Hepatocyte (in vitro differentiated cells): ENCODE measurements around the gene FH. TPM values are rescaled to one million over a fixed set of nuclear protein-coding genes. Genes with fewer than 3 reads are reported as not detected.

ENCODE experiments used
- DNase-seq: peaks from one replicate; pipeline ENCODE4 v3.0.0-alpha.2; 2016; ENCODE audit warnings: low spot score
- H2AFZ ChIP-seq: fragments of 200-600 bp; sonication (generic); 2 replicates; pipeline ENCODE4 v1.6.0; 2016; ENCODE audit warnings: antibody characterized with exemption, mild to moderate bottlenecking
- H3K27ac ChIP-seq: fragments of 200-600 bp; sonication (generic); 2 replicates; pipeline ENCODE4 v1.5.1; 2016; ENCODE audit warnings: mild to moderate bottlenecking
- H3K27me3 ChIP-seq: fragments of 200-600 bp; sonication (generic); 2 replicates; pipeline ENCODE4 v1.6.1; 2016
- H3K36me3 ChIP-seq: fragments of 200-600 bp; sonication (generic); replicated peaks from 2 replicates; pipeline ENCODE4 v1.5.1; 2016; ENCODE audit warnings: low read depth; ENCODE audit not compliant: insufficient read depth
- H3K4me1 ChIP-seq: fragments of 200-600 bp; sonication (generic); 2 replicates; pipeline ENCODE4 v1.5.1; 2016; ENCODE audit warnings: mild to moderate bottlenecking, moderate library complexity; ENCODE audit not compliant: insufficient read depth
- H3K4me2 ChIP-seq: fragments of 200-600 bp; sonication (generic); 2 replicates; pipeline ENCODE4 v1.6.0; 2016
- H3K4me3 ChIP-seq: fragments of 200-600 bp; sonication (generic); 2 replicates; pipeline ENCODE4 v1.5.1; 2016; ENCODE audit warnings: mild to moderate bottlenecking
- H3K79me2 ChIP-seq: fragments of 200-600 bp; sonication (generic); 2 replicates; pipeline ENCODE4 v1.6.0; 2017; ENCODE audit warnings: mild to moderate bottlenecking
- H3K9me2 ChIP-seq: fragments of 200-600 bp; sonication (generic); replicated peaks from 2 replicates; pipeline ENCODE4 v1.6.0; 2017; ENCODE audit warnings: mild to moderate bottlenecking; ENCODE audit not compliant: insufficient read depth
- H3K9me3 ChIP-seq: fragments of 200-600 bp; sonication (generic); 2 replicates; pipeline ENCODE4 v1.5.1; 2016; ENCODE audit warnings: low read depth, mild to moderate bottlenecking
- H4K20me1 ChIP-seq: fragments of 200-600 bp; sonication (generic); 2 replicates; pipeline ENCODE4 v1.6.0; 2016; ENCODE audit warnings: mild to moderate bottlenecking; ENCODE audit not compliant: insufficient read depth, poor library complexity, severe bottlenecking
- CTCF ChIP-seq: fragments of 200-600 bp; sonication (generic); IDR thresholded peaks from 2 replicates; pipeline ENCODE4 v1.5.1; 2016; ENCODE audit warnings: antibody characterized with exemption, mild to moderate bottlenecking; ENCODE audit not compliant: poor library complexity
- EZH2 ChIP-seq: fragments of 200-600 bp; sonication (generic); IDR thresholded peaks from 2 replicates; pipeline ENCODE4 v1.6.1; 2016; ENCODE audit warnings: antibody characterized with exemption, mild to moderate bottlenecking, borderline replicate concordance
- EZH2phosphoT487 ChIP-seq: fragments of 200-600 bp; sonication (generic); IDR thresholded peaks from one replicate; pipeline ENCODE4 v1.6.1; 2018; ENCODE audit warnings: antibody characterized with exemption, mild to moderate bottlenecking, low read depth, moderate library complexity; ENCODE audit not compliant: unreplicated experiment, severe bottlenecking
- WGBS: methylation state at CpG from one replicate; pipeline ENCODE4 v1.1.6; 2016; ENCODE audit warnings: low lambda C conversion rate; ENCODE audit errors: missing lambda C conversion rate; 5-methylcytosine and 5-hydroxymethylcytosine counted together
- polyA plus RNA-seq: library from polyadenylated mRNA; unstranded; fragments of >200 nt; fragmentation: Nextera tagmentation; extraction: Ambion mirVana; gene quantifications from 2 replicates; pipeline ENCODE4 v1.2.1, GENCODE V29; 2016
- total RNA-seq: library from RNA; depleted of rRNA; stranded (reverse); fragments of >200 nt; gene quantifications from 2 replicates; pipeline ENCODE4 v1.2.3, GENCODE V29; 2014

FH gene
- total and polyA plus RNA-seq, 2 experiments from 2014 or later, result 62.7 to 96.7 TPM

GRCh38 chr1:241456743-241457142 lies 62.8 kb downstream of the FH start:
- no peaks in the 10 kb centered on the region for H3K9me3 ChIP-seq
- H3K9me2 ChIP-seq, result no peaks in the 10 kb centered on the region
- H3K27me3 ChIP-seq, result no peaks in the 10 kb centered on the region
- TF ChIP-seq CTCF, result no peak
- no peak for TF ChIP-seq EZH2
- 85% methylated on average over 1 of the region's 1 CpG for WGBS
- H3K4me1 ChIP-seq, result no peaks in the 10 kb centered on the region
- H3K27ac ChIP-seq, result no peak overlapping the region
- no peaks in the 10 kb centered on the region for H3K36me3 ChIP-seq
- no peak overlapping the region for H2AFZ ChIP-seq
- no peaks in the 10 kb centered on the region for H3K79me2 ChIP-seq
- H3K4me3 ChIP-seq, result no peak overlapping the region
- no peak for DNase-seq
- H4K20me1 ChIP-seq, result no peaks in the 10 kb centered on the region
- no peak overlapping the region for H3K4me2 ChIP-seq

- no peak for DNase-seq
- H3K4me3 ChIP-seq, result no peak overlapping the region
- no peaks in the 10 kb centered on the region for H3K27me3 ChIP-seq
- no peaks in the 10 kb centered on the region for H3K4me1 ChIP-seq
- H3K9me2 ChIP-seq, result no peaks in the 10 kb centered on the region
- H3K4me2 ChIP-seq, result no peak overlapping the region
- no peak overlapping the region for H2AFZ ChIP-seq
- H3K79me2 ChIP-seq, result no peaks in the 10 kb centered on the region
- WGBS, result 100% methylated on average over 1 of the region's 1 CpG
- no peak overlapping the region for H3K27ac ChIP-seq
- no peaks in the 10 kb centered on the region for H3K36me3 ChIP-seq
- TF ChIP-seq EZH2 (no peak), CTCF (no peak), EZH2phosphoT487 (no peak)
- no peaks in the 10 kb centered on the region for H4K20me1 ChIP-seq
- no peaks in the 10 kb centered on the region for H3K9me3 ChIP-seq
Observed at GRCh38 chr1:241453732-241454131, 65.8 kb downstream of the FH start.

GRCh38 chr1:241451956-241452355 lies 67.6 kb downstream of the FH start:
- no peaks in the 10 kb centered on the region for H3K27me3 ChIP-seq
- H3K27ac ChIP-seq, result no peak overlapping the region
- no peaks in the 10 kb centered on the region for H3K9me3 ChIP-seq
- H3K4me1 ChIP-seq, result no peaks in the 10 kb centered on the region
- H4K20me1 ChIP-seq, result no peaks in the 10 kb centered on the region
- no peaks in the 10 kb centered on the region for H3K36me3 ChIP-seq
- no peak overlapping the region for H3K4me2 ChIP-seq
- no peak for DNase-seq
- no peaks in the 10 kb centered on the region for H3K79me2 ChIP-seq
- H2AFZ ChIP-seq, result no peak overlapping the region
- WGBS, result 87% methylated on average over 4 of the region's 4 CpGs
- no peak overlapping the region for H3K4me3 ChIP-seq
- TF ChIP-seq CTCF, result no peak
- no peak for TF ChIP-seq EZH2
- TF ChIP-seq EZH2phosphoT487, result no peak
- no peaks in the 10 kb centered on the region for H3K9me2 ChIP-seq

Other genes starting within 250 kb of the FH start
- gene RGS7, start 162.6 kb downstream of the FH start, total RNA-seq, result 0.73 and 1.1 TPM in 2 replicates
- 0.22 TPM in 1 of 2 replicates, not detected in the other for gene RGS7, start 162.6 kb downstream of the FH start, polyA plus RNA-seq
- 1.4 and 2.0 TPM in 2 replicates for gene KMO, start 12.6 kb upstream of the FH start, total RNA-seq
- 0.22 and 2.8 TPM in 2 replicates for gene KMO, start 12.6 kb upstream of the FH start, polyA plus RNA-seq
- gene CHML, start 120.6 kb upstream of the FH start, total RNA-seq, result 20.9 and 21.1 TPM in 2 replicates
- 3.9 and 4.4 TPM in 2 replicates for gene CHML, start 120.6 kb upstream of the FH start, polyA plus RNA-seq
- 39.6 and 40.0 TPM in 2 replicates for gene OPN3, start 120.6 kb upstream of the FH start, total RNA-seq
- 73.2 and 75.8 TPM in 2 replicates for gene OPN3, start 120.6 kb upstream of the FH start, polyA plus RNA-seq
- gene WDR64, start 132.5 kb upstream of the FH start, total RNA-seq, result 0.07 TPM in 1 of 2 replicates, not detected in the other
- gene WDR64, start 132.5 kb upstream of the FH start, polyA plus RNA-seq, result not detected in 2 replicates